HG03342 (cell line): ENCODE results near the gene ATAD3A.
"Not testable (repeated sequence)": the region's sequence is repeated elsewhere in the genome, so short reads cannot be mapped to it uniquely, and the experiment has no call there.

Experiments used
- ATAC-seq: cut with Tn5 transposase; IDR thresholded peaks from one replicate; pipeline ENCODE4 v1.9.1; 2021; ENCODE audit warnings: mild to moderate bottlenecking, moderate library complexity; ENCODE audit not compliant: unreplicated experiment

Gene ATAD3A

DNA sequence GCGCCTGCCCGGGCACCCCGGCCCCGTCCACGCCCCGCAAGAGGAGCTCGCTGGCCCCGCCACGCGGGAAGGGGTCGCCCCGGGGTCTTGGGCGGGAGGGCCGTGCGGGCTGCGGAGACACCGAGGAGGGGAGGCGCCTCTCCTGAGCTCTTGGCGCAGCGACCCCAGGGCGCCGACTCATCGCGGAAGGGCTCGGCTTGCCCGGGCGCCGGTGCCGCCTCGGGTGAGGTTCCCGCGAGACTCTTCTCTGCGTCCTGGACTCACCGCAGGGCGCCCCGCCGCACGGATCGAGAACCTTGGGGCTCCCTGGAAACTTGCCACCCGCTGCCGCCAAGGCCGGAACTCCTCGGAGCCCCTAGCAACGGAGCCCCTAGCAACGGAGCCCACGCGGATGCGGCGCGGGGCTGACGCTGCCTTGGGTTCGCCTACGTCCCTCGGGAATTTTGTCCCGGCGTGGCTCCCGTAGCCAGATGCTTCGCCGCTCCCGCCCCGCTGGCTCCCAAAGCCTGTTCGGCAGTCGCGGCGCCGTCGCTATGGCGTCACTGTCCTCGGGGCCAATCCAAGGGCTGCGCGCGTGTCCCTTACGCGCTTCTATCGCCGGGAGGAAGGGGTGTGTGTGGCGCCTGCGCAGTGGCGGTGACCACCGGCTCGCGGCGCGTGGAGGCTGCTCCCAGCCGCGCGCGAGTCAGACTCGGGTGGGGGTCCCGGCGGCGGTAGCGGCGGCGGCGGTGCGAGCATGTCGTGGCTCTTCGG, at the start of gene ATAD3A:
TSS of gene ATAD3A (plus strand) at position 630 of the 753 bp plus-strand sequence. CDS start at position 737, 107 bp downstream.
- ATAC-seq, result peak; percentile 89

GRCh38 chr1:1462318-1462966, 49.5 kb upstream of the ATAD3A start:
- no peak for ATAC-seq

- ATAC-seq, result no peak
Observed at GRCh38 chr1:1463312-1463711, 48.6 kb upstream of the ATAD3A start.

DNA sequence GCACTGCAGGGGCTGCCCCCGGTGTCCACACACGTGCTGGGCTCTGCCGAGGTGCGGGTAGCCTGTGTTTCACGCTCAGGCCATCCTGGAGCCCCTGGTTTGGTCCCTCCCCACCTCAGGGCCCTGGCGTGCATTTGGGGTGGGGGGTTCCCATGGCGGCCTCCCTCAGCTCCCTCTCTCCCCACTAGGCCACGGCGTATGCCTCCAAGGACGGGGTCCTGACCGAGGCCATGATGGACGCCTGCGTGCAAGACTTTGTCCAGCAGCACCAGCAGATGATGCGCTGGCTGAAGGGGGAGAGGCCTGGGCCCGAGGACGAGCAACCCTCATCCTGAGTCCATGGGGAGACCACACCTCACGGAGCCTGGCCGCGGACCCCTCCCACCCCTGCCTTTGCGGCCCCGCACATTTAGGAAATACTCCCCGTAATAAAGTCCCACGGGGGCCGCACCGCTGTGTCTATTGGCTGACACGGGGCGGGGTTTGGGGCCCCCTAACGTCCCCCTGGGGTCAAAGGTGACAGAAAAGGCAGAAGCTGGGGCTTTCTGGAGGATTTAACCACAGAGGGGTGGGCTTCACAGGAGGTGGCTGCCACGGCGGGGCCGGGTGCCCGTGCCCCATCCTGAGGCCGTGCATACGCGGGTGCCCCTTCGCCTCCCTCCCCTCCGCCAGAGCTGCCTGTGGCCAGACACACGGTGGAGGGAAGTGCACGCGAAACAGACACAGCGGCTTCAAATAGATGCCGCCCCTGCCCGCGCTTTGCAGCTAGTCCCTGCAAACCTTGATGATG, 43.6 kb upstream of the ATAD3A start:
- not testable (repeated sequence) for ATAC-seq

DNA sequence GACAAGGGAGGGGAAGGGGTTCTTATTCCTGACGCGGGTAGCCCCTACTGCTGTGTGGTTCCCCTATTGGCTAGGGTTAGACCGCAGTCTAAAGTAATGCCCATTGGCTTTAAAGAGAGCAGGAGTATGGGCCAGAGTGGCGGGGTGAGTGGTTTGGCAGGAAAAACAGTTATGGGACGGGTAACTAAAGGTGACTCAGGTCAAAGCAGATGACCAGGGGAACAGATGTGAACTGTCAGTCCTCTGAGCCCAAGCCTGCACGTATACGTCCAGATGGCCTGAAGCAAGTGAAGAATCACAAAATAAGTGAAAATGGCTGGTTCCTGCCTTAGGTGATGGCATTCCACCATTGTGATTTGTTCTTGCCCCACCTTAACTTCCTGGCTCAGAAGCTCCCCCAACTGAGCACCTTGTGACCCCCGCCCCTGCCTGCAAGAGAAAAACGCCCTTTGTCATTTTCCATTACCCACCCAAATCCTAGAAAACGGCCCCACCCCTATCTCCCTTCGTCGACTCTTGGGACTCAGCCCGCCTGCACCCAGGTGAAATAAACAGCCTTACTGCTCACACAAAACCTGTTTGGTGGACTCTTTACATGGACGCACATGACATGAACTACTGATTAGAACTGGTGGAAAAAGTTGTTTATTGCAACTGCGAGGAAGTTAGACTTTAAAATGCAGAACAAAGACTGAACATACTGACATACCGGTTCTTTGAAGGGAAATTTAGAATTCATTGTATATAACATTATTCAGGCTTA, 41.2 kb upstream of the ATAD3A start:
- ATAC-seq, result peak; percentile 2

DNA sequence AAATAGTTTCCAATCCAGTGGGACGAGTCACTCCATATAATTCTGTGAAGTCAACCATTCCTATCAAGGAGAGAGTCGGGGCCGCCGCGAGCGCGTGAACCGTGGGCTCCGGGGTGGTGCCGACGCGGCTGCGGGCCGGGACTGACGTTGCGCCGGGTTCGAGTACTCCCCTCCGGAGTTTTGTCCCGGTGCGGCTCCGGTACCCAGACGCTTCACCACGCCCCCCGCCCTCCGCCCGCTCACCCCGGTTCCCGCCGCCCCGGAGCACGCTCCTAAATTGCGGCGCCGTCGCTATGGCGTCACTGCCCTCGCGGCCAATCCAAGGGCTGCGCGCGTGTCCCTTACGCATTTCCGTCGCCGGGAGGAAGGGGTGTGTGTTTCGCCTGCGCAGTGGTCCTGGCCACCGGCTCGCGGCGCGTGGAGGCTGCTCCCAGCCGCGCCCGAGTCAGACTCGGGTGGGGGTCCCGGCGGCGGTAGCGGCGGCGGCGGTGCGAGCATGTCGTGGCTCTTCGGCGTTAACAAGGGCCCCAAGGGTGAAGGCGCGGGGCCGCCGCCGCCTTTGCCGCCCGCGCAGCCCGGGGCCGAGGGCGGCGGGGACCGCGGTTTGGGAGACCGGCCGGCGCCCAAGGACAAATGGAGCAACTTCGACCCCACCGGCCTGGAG, 40.4 kb upstream of the ATAD3A start, which contains the start of gene ATAD3B:
TSS of gene ATAD3B (plus strand) at position 377 of the 664 bp plus-strand sequence. CDS start at position 497, 120 bp downstream.
- peak; percentile 82 for ATAC-seq

GRCh38 chr1:1472053-1472876, 39.7 kb upstream of the ATAD3A start:
- peak; percentile 20 for ATAC-seq

DNA sequence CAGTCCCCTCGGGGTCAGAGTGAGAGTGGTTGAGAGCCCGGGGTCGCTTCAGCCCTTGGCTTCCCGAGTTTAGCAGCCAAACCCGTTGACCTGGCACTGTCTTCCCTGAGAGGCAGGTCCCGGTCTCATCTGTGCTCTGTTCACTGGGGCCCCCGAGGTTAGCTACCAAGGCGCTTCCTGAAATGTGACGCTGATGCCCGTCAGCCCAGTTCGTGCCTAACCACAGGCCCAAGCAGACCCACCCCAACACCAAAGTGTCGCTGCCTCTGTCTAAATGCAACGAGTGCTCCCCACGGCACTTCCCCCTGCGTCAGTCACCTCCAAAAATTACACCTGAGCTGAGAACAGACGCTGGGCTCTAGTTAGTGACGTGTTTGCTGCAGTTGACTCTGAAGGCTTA, 36.0 kb upstream of the ATAD3A start:
- ATAC-seq, result not testable (repeated sequence)

DNA sequence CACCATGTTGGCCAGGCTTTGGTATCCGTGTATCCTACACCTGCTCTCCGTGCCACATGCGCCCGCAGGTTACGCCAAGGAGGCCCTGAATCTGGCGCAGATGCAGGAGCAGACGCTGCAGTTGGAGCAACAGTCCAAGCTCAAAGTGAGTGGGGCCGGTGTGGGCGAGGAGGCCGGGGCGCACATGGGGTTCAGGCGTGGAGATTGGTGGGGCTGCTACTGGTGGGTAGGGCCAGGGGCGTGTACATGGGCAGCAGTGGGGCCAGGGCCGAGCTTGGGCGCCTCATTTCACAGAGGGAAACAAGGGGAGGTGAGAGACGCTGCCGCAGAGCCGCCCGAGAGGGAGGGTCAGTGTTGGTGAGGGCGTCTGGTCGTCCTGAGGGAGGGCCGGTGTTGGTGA, 34.8 kb upstream of the ATAD3A start:
- no peak for ATAC-seq

GRCh38 chr1:1479547-1480487, 32.1 kb upstream of the ATAD3A start:
- ATAC-seq, result no peak

DNA sequence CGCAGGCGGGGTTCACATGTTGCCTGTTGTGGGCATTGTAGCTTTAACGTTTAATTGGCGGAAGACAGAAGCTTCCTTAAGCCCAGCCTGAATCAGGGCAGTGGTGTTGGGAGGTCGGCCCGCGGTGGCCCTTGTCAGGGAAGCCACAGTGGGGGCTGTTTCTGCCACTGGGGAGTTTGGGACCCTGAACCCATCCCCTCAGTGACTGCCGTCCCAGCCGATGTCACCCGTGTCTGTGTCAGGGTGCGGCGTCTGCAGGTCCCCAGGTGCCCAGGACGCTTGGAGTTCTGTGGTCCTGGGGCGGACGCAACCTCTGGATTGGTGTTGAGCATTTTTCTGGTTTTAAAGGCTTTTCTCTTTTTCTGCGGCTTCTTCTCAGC, 31.5 kb upstream of the ATAD3A start:
- ATAC-seq, result not testable (repeated sequence)

DNA sequence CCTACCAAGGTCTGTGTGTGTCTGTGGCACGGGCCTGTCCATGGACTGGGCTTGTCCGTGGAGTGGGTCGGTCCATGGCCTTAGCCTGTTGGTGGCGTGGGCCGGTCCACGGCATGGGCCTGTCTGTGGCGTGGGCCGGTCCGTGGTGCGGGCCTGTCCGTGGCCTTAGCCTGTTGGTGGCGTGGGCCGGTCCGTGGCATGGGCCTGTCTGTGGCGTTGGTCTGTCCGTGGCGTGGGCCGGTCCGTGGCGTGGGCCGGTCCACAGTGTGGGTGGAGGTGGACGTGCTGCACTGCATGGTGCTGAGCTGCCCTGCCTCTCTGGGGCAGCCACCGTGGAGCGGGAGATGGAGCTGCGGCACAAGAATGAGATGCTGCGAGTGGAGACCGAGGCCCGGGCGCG, 30.2 kb upstream of the ATAD3A start:
- ATAC-seq, result not testable (repeated sequence)

GRCh38 chr1:1482856-1483255, 29.1 kb upstream of the ATAD3A start:
- no peak for ATAC-seq

DNA sequence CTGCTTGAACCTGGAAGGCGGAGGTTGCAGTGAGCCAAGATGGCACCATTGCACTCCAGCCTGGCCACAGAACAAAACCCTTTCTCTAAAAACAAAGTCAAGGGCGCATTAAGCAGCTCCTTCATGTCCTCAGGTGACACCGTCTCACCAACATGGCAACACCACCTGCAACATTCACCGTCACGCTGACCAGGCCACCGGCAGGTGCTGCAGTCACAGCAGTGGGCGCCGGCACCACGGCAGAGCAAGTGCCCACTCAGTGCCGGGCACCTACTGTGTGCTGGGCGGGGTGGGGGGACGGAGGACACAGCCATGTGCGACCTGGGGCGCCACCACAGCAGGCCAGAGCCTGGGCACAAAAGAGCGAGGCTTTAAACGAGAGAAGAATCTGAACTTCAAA, 28.2 kb upstream of the ATAD3A start:
- ATAC-seq, result no peak

DNA sequence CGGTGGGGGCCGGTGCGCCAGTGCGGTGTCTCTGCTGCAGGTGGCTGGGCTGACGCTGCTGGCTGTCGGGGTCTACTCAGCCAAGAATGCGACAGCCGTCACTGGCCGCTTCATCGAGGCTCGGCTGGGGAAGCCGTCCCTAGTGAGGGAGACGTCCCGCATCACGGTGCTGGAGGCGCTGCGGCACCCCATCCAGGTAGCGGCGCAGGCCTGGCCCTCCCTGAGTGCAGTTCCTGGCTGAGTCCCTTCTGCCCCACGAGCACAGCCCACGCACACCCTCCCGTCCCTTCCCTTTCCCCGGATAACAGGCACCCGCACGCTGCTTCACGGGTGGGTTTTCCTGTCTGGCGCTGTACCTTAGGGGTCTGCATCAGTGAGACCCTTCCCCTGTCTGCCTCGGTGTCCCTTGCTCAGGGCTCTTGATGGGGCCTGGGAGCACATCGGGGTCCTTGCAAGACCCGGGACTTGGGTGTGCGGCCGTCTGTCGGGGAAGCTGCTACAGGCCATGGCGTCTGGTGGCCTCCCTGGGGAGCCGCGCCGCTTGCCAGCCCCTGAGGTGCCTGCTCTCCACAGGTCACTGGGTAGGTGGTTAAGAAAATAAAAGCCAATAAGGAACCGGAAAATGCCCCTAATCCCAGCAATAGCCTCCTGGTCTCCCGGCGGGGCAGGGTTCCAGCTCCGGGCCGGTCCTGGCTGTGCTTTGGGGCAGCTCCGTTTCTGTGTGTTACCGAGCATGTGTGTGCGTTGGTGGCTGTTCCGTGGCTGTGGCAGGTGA, 26.8 kb upstream of the ATAD3A start:
- ATAC-seq, result not testable (repeated sequence)

GRCh38 chr1:1485755-1486317, 26.1 kb upstream of the ATAD3A start:
- ATAC-seq, result not testable (repeated sequence)

- no peak for ATAC-seq
Observed at GRCh38 chr1:1487701-1488100, 24.3 kb upstream of the ATAD3A start.
